ENCODE measurements around the gene C16orf90.
"Not testable (repeated sequence)": the region's sequence is repeated elsewhere in the genome, so short reads cannot be mapped to it uniquely, and the experiment has no call there.

Gene C16orf90

DNA sequence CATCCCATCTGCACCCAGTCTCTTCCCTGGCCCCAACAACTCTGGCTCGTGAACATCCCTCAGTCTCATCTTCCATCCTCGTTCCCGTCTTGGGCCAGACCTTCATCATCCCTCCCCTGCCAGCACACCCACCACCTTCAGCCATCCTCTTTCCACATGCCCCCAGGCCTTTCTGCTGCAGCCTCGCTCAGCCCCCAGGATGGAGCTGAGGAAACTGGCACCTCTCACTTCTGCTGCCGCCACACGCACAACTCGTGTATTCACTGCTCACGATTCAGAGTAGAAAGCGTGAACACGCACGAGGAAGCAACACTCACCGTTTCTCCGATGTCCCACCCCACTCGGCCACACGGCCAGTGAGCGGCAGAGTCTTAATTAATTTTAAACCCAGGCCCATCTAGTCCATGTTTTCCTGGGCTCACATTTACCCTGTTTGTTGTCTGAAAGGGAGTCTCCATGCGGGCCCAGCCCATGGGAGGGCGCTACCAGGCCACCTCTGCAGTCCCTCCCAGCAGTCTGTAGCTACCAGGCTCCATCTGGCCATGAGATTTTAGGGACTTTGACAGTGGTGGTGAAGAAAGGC, 12.5 kb downstream of the C16orf90 start:
- DNase-seq, result no peak

- no peak for DNase-seq
Measured at GRCh38 chr16:3481696-3482658, 13.3 kb downstream of the C16orf90 start.

GRCh38 chr16:3480901-3481695, 14.2 kb downstream of the C16orf90 start:
- DNase-seq, result no peak

DNA sequence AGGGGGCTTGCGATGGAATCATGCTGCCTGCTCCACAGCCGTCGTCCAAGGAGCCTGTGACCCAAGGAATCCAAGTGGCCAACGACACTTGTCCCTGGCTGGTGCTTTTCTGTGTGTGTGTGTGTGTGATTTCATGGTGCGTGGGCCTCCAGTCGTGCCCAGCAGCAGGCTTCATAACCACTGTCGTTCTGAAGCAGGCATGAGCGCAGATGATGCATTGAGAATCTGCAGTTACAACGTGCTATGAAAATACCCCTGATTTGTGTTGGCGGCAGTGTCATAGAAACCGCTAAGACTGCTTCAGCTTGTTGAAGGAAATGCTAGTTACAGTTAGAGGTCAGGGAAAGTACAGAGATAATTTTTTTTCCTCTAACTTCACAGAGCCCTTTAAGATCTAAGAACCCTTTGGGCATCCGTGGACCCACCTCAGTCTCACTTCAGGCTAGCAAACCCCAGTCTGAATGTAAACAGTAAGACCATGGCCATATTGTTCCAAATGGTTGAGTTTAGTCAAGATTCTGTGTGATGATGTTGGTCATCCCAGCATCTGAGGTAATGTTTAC, 15.6 kb downstream of the C16orf90 start:
- no peak for DNase-seq

DNA sequence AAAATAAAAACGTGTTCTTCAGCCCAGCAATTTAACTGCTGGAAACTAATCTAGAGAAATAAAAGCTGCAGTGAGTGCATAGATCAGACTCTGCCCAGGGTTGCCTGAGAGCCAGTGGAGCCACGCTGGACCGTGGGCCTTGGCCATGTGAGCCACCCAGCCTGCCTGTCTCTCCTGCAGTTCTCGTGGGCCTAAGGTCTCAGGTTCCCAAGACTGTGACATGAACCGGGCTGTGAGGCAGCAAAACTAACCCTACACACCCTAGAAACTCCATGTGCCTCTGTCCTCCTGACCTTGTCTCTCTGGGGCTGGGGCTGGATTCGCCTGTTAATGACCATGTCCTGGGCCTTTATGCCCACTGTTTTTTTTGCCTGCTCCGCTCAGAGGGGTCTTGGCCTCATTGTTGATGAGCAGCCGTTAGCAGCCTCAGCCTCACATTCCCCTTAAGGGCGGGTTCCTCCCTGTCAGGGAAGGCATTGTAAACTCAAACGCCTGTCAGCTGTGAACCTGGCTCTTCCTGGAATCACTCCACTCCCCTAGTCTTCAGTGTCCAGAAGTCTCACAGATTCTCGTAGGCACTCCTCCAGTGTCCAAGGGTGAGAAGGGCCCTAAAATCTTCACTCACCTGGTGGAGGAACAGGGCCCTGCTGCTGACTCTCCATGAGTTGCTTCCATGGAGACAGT, 16.9 kb downstream of the C16orf90 start:
- no peak for DNase-seq

- DNase-seq, result no peak
Measured at GRCh38 chr16:3476409-3476808, 18.9 kb downstream of the C16orf90 start.

DNA sequence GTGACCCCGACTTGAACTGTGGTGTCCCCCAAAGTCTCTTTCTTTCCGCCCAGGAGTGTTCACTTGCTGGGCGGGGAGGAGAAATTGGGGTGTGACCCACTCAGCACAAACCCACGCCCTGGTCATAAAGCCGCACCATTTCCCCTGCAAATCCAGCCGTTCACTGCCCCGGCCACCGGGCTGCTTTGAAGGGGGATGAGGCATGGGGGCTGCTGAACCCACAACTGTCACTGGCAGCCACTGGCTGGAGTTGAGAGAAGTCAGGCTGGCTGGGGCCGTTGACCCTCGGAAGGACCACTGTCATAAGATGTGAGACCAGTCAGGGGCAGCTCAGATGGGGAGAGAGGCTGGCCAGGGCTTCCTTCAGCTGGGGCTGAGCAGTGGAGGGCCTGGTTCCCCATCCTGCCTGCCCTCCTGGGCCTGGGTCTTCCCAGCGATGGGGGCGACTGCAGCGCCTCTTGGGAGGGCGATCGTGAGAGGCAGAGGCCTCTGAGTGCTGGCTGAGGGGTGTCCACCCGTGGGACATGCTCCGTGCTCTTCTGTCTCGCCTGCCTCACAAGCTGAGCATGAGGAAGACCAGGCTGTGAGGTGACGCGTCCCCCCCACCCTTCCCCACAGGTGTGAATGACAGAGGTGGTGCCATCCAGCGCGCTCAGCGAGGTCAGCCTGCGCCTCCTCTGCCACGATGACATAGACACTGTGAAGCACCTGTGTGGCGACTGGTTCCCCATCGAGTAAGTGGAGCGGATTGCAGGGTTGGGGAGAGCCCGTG, 19.5 kb downstream of the C16orf90 start:
- DNase-seq, result no peak

GRCh38 chr16:3474870-3475269, 20.4 kb downstream of the C16orf90 start:
- not testable (repeated sequence) for DNase-seq

DNA sequence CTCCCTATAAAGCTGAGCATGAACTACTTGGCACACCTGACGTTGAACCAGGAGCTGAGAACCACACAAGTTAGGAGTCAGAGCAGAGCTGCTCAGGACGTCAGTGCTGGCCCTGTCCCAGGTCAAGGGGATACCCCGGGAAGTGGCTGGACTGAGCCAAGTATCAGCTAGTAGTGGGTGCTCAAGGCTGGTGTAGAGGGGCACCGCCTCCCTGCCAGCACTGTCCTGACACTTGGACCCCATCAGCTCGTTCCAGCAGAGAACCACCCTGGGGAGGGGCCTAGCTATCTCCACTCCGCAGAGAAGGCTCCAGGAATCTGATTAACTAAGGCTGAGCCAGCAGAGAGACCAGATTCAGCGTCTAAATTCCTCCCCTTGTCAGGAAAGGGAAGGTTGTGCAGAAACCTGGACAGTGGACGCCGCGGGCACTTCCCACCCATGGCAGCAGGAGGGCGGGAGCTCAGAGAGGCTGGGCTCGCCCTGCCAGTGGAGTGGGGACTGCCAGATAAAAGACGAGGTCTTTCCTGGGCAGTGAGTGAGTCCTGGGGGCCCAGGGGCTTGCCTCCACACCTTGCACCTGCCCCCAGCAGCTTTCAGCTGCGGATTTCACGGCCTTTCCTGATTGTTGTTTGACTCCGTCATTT, 21.0 kb downstream of the C16orf90 start:
- no peak for DNase-seq

GRCh38 chr16:3473596-3473943, 21.7 kb downstream of the C16orf90 start:
- not testable (repeated sequence) for DNase-seq

DNA sequence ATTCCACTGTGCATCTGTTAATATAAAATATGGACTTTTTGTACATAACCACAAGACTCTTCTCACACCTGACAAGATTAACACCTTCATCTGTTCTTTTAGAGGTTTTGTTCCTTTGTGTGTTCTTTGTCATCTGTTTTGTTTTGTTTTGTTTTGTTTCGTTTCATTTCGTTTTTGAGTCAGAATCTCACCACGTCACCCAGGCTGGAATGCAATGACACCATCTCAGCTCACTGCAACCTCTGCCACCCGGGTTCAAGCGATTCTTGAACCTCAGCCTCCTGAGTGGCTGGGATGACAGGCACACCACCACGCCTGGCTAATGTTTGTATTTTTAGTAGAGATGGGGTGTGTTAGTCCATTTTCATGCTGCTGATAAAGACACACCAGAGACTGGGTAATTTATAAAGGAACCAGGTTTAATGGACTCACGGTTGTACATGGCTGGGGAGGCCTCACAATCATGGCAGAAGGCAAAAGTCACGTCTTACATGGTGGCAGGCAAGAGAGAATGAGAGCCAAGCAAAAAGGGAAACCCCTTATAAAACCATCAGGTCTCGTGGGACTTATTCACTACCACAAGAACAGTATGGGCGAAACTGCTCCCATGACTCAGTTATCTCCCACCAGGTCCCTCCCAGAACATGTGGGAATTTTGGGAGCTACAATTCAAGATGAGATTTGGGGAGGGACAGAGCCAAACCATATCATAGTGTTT, 22.3 kb downstream of the C16orf90 start:
- DNase-seq, result no peak

DNA sequence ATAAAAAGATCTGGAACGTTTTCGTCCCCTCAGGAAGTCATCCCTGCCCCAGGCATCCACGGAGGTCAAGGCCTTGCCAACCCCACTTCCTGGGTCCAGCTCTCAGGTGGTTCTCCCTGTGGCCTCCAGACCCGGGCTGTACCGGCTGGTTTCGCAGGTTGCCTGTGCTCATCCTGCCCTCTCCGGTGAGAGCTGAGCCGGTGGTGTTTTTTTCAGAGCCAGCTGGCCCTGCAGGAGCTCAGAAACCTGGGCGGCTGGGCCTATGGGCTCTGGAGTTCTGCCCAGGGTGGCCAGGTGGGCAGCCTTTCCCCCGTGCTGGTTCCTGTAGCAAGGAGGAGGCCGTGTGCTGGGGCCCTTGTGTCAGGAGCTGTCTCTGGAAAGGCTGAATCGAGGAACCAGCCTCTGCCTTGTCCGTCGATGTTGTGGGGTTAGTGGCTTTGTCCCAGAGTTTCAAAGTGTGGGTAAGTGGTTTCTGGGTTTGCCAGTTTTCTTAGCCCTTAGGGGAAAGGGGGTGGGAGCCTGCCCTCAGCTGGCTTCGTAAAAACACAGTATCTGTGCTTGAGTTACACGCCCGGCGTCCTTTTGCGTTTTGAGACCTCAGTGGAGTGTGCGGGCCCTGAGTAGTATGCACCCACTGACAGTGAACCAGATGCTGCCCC, 23.6 kb downstream of the C16orf90 start:
- DNase-seq, result no peak

GRCh38 chr16:3470723-3471122, 24.6 kb downstream of the C16orf90 start:
- no peak for DNase-seq

DNA sequence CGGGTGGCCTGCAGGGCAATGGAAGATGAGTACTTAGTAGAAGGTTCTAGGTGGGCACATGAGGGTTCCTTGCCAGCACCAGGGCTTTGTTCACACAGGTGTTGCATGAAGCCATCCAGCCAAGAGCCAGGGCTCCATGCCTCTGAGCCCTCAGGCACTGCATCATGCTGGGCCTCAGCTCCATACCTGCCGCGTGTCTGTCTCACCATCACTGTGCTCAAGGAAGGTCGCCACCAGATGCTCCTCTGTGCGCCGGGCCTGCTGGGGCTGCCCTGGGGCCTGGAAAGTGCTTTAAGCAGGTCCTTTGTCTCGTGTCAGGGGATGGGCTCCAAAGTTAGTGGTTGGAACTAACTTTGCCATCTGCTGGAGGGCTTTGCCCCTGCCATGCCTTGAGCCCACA, 25.6 kb downstream of the C16orf90 start:
- DNase-seq, result no peak

- no peak for DNase-seq
Measured at GRCh38 chr16:3468501-3468900, 26.8 kb downstream of the C16orf90 start.

- no peak for DNase-seq
Measured at GRCh38 chr16:3467921-3468320, 27.4 kb downstream of the C16orf90 start.

GRCh38 chr16:3467182-3467581, 28.1 kb downstream of the C16orf90 start:
- no peak for DNase-seq

- no peak for DNase-seq
Measured at GRCh38 chr16:3465911-3466584, 29.2 kb downstream of the C16orf90 start.

DNA sequence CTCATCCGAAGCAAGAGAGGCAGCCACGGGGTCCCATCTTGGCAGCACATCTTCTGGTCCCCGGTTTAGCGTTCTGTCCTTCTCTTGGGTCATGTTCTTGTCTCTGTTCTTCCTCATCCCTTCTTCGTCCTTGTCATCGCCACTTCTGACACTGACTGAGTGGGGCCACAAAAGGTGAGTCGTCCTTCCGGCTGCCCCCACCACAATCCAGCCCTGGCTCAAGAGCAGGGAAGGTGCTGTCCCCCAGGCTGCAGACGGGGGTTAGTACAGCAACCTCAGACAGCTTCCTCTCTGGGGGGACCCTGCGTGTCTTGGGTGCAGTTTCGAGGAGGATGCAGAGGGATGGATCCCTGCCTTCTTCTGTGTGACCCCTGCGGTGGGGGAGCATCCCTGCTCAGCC, 30.0 kb downstream of the C16orf90 start:
- no peak for DNase-seq

GRCh38 chr16:3461151-3461550, 34.1 kb downstream of the C16orf90 start:
- no peak for DNase-seq
